Ovary (tissue), 9 donors: ENCODE data around the gene PRPF4. TPM values are rescaled to one million over a fixed set of nuclear protein-coding genes. Genes with fewer than 3 reads are reported as not detected.

ENCODE experiments used
- DNase-seq, 5 donors: peaks; one replicate each; pipeline ENCODE4 v3.0.0-alpha.2; 2019 to 2020
- H3K27ac ChIP-seq, 2 donors: fragments of 200-600 bp; one replicate each; pipeline versions ENCODE4 v1.5.1 to v1.8.0; 2019 to 2022
- H3K27me3 ChIP-seq: fragments of 200-600 bp; one replicate; pipeline ENCODE4 v1.8.0; 2022
- H3K36me3 ChIP-seq: fragments of 200-600 bp; sonication (generic); one replicate; pipeline ENCODE4 v1.5.1; 2019
- H3K4me1 ChIP-seq: one replicate; pipeline ENCODE4 v1.8.1; 2013; ENCODE audit warnings: mild to moderate bottlenecking, moderate library complexity; ENCODE audit not compliant: insufficient read depth
- H3K4me3 ChIP-seq: fragments of 200-600 bp; sonication (generic); one replicate; pipeline ENCODE4 v1.5.1; 2017
- H3K9me3 ChIP-seq, 2 donors: fragments of 200-600 bp in 1 of 2; sonication (generic) in 1 of 2; one replicate each; pipeline versions ENCODE4 v1.5.1 to v1.8.1; 2013 to 2019; ENCODE audit warnings: mild to moderate bottlenecking in 1 of 2, moderate library complexity in 1 of 2
- CTCF ChIP-seq, 3 donors: fragments of 450-650 bp in 2 of 3; fragments of 200-600 bp in 1 of 3; IDR thresholded peaks; one replicate each; pipeline versions ENCODE4 v1.5.1 to v1.8.0; 2016 to 2022; ENCODE audit warnings: antibody characterized with exemption in 3 of 3, mild to moderate bottlenecking in 1 of 3
- EP300 ChIP-seq: sonication (generic); formaldehyde crosslinking; IDR thresholded peaks from one replicate; pipeline ENCODE4 v1.6.1; 2017; ENCODE audit warnings: antibody characterized with exemption
- POLR2A ChIP-seq: fragments of 450-650 bp; IDR thresholded peaks from one replicate; pipeline ENCODE4 v1.6.1; 2017; ENCODE audit warnings: antibody characterized with exemption, mild to moderate bottlenecking, moderate library complexity
- WGBS, 3 donors: extraction: QIAGEN DNeasy Blood & Tissue Kit in 1 of 3; methylation state at CpG; one replicate each; pipeline versions ENCODE4 v1.1.5 to v1.1.7; 2013 to 2017; 5-methylcytosine and 5-hydroxymethylcytosine counted together
- intact Hi-C, 4 donors: fragments of 100-400 bp; cut with DNase I; formaldehyde crosslinking; loops; one replicate each; pipeline versions ENCODE4 v1.11.0 to v1.15.1; 2022 to 2023
- polyA plus RNA-seq, 2 donors: library from polyadenylated mRNA; stranded (reverse); fragments of 200-250 nt in 1 of 2; fragments of 350-450 nt in 1 of 2; fragmentation: Illumina TruSeq in 1 of 2; extraction: RNeasy Lipid Tissue Mini Kit (QIAGEN cat#74804) in 1 of 2; gene quantifications; one replicate each; pipeline ENCODE4 v1.2.3, GENCODE V29; 2013 to 2014
- total RNA-seq, 7 donors: library from RNA; depleted of rRNA in 2 of 7; stranded (reverse); fragments of >200 nt in 2 of 7; fragmentation: NEBNext Ultra II Directional in 3 of 7; extraction: Animal tissue kit (Norgen Biotek cat#: 25700) in 3 of 7; gene quantifications; one replicate each; pipeline versions ENCODE4 v1.1.0 to v1.2.4, GENCODE V29; 2016 to 2023
- donor health status: DM: no; HTN: no; CAD: no; lungs with moderate emphysema.
- donor health status: DM: no; HTN: no; CAD: no.
- donor health status: Bipolar disorder and iron deficiency.
- donor health status: DM: yes; HTN: yes; CAD: no.
- donor health status: DM: no; HTN: no; CAD: no.
- donor health status: DM: yes; HTN: yes; CAD: no.

The PRPF4 gene
- total and polyA plus RNA-seq, 9 donors, result 12.5 to 30.8 (median 22.3) TPM

- H3K27me3 ChIP-seq, result no peaks in the 10 kb centered on the region
- H3K36me3 ChIP-seq, result no peaks in the 10 kb centered on the region
- 82 to 85% (median 83%) methylated on average over 15 of the region's 15 CpGs for WGBS, 3 donors
- H3K27ac ChIP-seq, result no peak overlapping the region
- DNase-seq, result no peak
- H3K4me1 ChIP-seq, result no peaks in the 10 kb centered on the region
- TF ChIP-seq EP300 (no peak), CTCF (IDR thresholded peaks at IDR 0.05) (no peak), POLR2A (no peak)
- no peaks in the 10 kb centered on the region for H3K9me3 ChIP-seq
- intact Hi-C loops, result no loop called here
- H3K4me3 ChIP-seq, result no peak overlapping the region
These were observed 23.7 kb downstream of the PRPF4 start for GRCh38 chr9:113298924-113299770.

- intact Hi-C loops, result loop anchor here in 1 of 4 donors (10.0 kb wide), 1 partner anchor 105 kb away; the partner anchor contains the start of gene ALAD
- TF ChIP-seq POLR2A, result no peak
- no peak for TF ChIP-seq CTCF (IDR thresholded peaks at IDR 0.05)
- TF ChIP-seq EP300, result no peak
- WGBS, 3 donors, result 23 to 30% (median 24%) methylated on average over 8 of the region's 8 CpGs
These were observed 24.4 kb downstream of the PRPF4 start for GRCh38 chr9:113299800-113300292.

GRCh38 chr9:113301548-113301947, 26.1 kb downstream of the PRPF4 start:
- Histone ChIP-seq H3K4me1 (no peaks in the 10 kb centered on the region), H3K4me3 (no peak overlapping the region), H3K36me3 (no peaks in the 10 kb centered on the region), H3K27me3 (no peaks in the 10 kb centered on the region), H3K27ac (no peak overlapping the region), H3K9me3 (no peaks in the 10 kb centered on the region)
- TF ChIP-seq CTCF (IDR thresholded peaks at IDR 0.05), result no peak
- no peak for TF ChIP-seq EP300
- no peak for TF ChIP-seq POLR2A
- no peak for DNase-seq
- WGBS, 3 donors, result 81 to 88% (median 82%) methylated on average over 8 of the region's 8 CpGs
- intact Hi-C loops, result loop anchor here in 1 of 4 donors (10.0 kb wide), 1 partner anchor 103 kb away; the partner anchor contains the start of gene ALAD

More at GRCh38 chr9:113299800-113300292, 24.4 kb downstream of the PRPF4 start:
- Histone ChIP-seq H3K36me3 (no peaks in the 10 kb centered on the region), H3K27ac (no peak overlapping the region), H3K27me3 (no peaks in the 10 kb centered on the region), H3K4me3 (no peak overlapping the region), H3K9me3 (no peaks in the 10 kb centered on the region), H3K4me1 (no peaks in the 10 kb centered on the region)
- DNase-seq, result no peak

GRCh38 chr9:113302792-113303418, 27.4 kb downstream of the PRPF4 start, which contains the start of gene RNF183:
TSS of gene RNF183 (minus strand) at chr9:113303376. CDS start at chr9:113298184, 5,192 bp downstream.
- intact Hi-C loops, result loop anchor here in 1 of 4 donors (10.0 kb wide), 1 partner anchor 102 kb away; the partner anchor contains the start of gene ALAD

More at GRCh38 chr9:113302792-113303418, 27.4 kb downstream of the PRPF4 start, which contains the start of gene RNF183:
- Histone ChIP-seq H3K36me3 (no peaks in the 10 kb centered on the region), H3K4me3 (no peak within 1 kb of the TSS), H3K27ac (no peak within 1 kb of the TSS), H3K9me3 (no peaks in the 10 kb centered on the region), H3K27me3 (no peaks in the 10 kb centered on the region), H3K4me1 (no peaks in the 10 kb centered on the region)
- WGBS, 3 donors, result 70 to 79% (median 78%) methylated on average over 25 of the region's 25 CpGs
- TF ChIP-seq POLR2A, result no peak
- TF ChIP-seq CTCF (IDR thresholded peaks at IDR 0.05), result no peak
- TF ChIP-seq EP300, result no peak
- DNase-seq, result no peak
